ENCODE measurements around the gene TRIP12.
"Not testable (repeated sequence)": the region's sequence is repeated elsewhere in the genome, so short reads cannot be mapped to it uniquely, and the experiment has no call there.

Gene TRIP12

GRCh38 chr2:229921892-229922448 lies at the start of gene TRIP12:
TSS of gene TRIP12 (minus strand) at chr2:229922009. CDS start at chr2:229880079, 41,930 bp downstream.
- DNase-seq (ENCODE audit: low read depth in 2 of 2) = peak; percentile 97 to 98

GRCh38 chr2:229971298-229971790 lies 49.5 kb upstream of the TRIP12 start:
- no peak for DNase-seq (ENCODE audit: low read depth in 2 of 2)

GRCh38 chr2:229970406-229970805 lies 48.6 kb upstream of the TRIP12 start:
- no peak for DNase-seq (ENCODE audit: low read depth in 2 of 2)

GRCh38 chr2:229969921-229970320 lies 48.1 kb upstream of the TRIP12 start:
- DNase-seq (ENCODE audit: low read depth in 2 of 2) = no peak

- DNase-seq (ENCODE audit: low read depth in 2 of 2) = not testable (repeated sequence)
Observed at GRCh38 chr2:229963596-229963995, 41.8 kb upstream of the TRIP12 start.

- no peak for DNase-seq (ENCODE audit: low read depth in 2 of 2)
Observed at GRCh38 chr2:229956491-229956890, 34.7 kb upstream of the TRIP12 start.

GRCh38 chr2:229955663-229956062 lies 33.9 kb upstream of the TRIP12 start:
- no peak for DNase-seq (ENCODE audit: low read depth in 2 of 2)

- no peak for DNase-seq (ENCODE audit: low read depth in 2 of 2)
Observed at GRCh38 chr2:229952256-229952835, 30.5 kb upstream of the TRIP12 start.

- no peak for DNase-seq (ENCODE audit: low read depth in 2 of 2)
Observed at GRCh38 chr2:229947544-229947943, 25.7 kb upstream of the TRIP12 start.

GRCh38 chr2:229945975-229946374 lies 24.2 kb upstream of the TRIP12 start:
- DNase-seq (ENCODE audit: low read depth in 2 of 2) = no peak

GRCh38 chr2:229943770-229944449 lies 22.1 kb upstream of the TRIP12 start:
- no peak for DNase-seq (ENCODE audit: low read depth in 2 of 2)

- no peak for DNase-seq (ENCODE audit: low read depth in 2 of 2)
Observed at GRCh38 chr2:229943171-229943570, 21.4 kb upstream of the TRIP12 start.

- DNase-seq (ENCODE audit: low read depth in 2 of 2) = no peak
Observed at GRCh38 chr2:229942671-229943070, 20.9 kb upstream of the TRIP12 start.

GRCh38 chr2:229937537-229937936 lies 15.7 kb upstream of the TRIP12 start:
- no peak for DNase-seq (ENCODE audit: low read depth in 2 of 2)

GRCh38 chr2:229931241-229931640 lies 9.4 kb upstream of the TRIP12 start:
- no peak for DNase-seq (ENCODE audit: low read depth in 2 of 2)

- DNase-seq (ENCODE audit: low read depth in 2 of 2) = no peak
Observed at GRCh38 chr2:229930656-229931055, 8.8 kb upstream of the TRIP12 start.

GRCh38 chr2:229927817-229928321 lies 6.1 kb upstream of the TRIP12 start:
- DNase-seq (ENCODE audit: low read depth in 2 of 2) = peak; percentile 20 to 22

GRCh38 chr2:229925201-229925600 lies 3.4 kb upstream of the TRIP12 start:
- no peak for DNase-seq (ENCODE audit: low read depth in 2 of 2)

- DNase-seq (ENCODE audit: low read depth in 2 of 2) = not testable (repeated sequence)
Observed at GRCh38 chr2:229924541-229924940, 2.7 kb upstream of the TRIP12 start.

GRCh38 chr2:229922449-229923386 lies 909 bp upstream of the TRIP12 start, which contains the start of gene FBXO36:
TSS of gene FBXO36 (plus strand) at chr2:229922503. CDS start at chr2:229922514, 11 bp downstream.
- DNase-seq (ENCODE audit: low read depth in 2 of 2) = peak; percentile 3 to 15

GRCh38 chr2:229921101-229921891 lies 513 bp downstream of the TRIP12 start:
- DNase-seq (ENCODE audit: low read depth in 2 of 2) = peak; percentile 21

Data from fibroblast of skin of left quadriceps (primary cell).